SK-N-SH treated with all-trans-retinoic acid at 6 μM for 48 hours (cell line): Measurements from ENCODE around the gene IP6K3.
A peak's percentile ranks its signal among the peaks of the same experiment; 100 is the strongest.

ENCODE experiments used
- ATAC-seq: fragments of 200-7000 bp; cut with Tn5 transposase; 3 replicates; pipeline ENCODE4 v1.9.1; 2020; ENCODE audit warnings: mild to moderate bottlenecking, moderate library complexity
- ARNTL ChIP-seq: fragments of 450-650 bp; formaldehyde crosslinking; IDR thresholded peaks from 2 replicates; pipeline ENCODE4 v1.5.0; 2020; ENCODE audit warnings: low read depth, mild to moderate bottlenecking, moderate library complexity, borderline replicate concordance
- BACH2 ChIP-seq: fragments of 250-450 bp; sonication (Bioruptor Pico); IDR thresholded peaks from 2 replicates; pipeline ENCODE4 v1.9.0; 2021; ENCODE audit warnings: mild to moderate bottlenecking, borderline replicate concordance
- CREB5 ChIP-seq: fragments of 250-450 bp; sonication (Bioruptor Pico); IDR thresholded peaks from 2 replicates; pipeline ENCODE4 v1.5.1; 2020; ENCODE audit warnings: low read depth, mild to moderate bottlenecking, moderate library complexity
- CSDC2 ChIP-seq: fragments of 250-450 bp; sonication (Bioruptor Pico); IDR thresholded peaks from 2 replicates; pipeline ENCODE4 v1.5.0; 2020; ENCODE audit warnings: mild to moderate bottlenecking, moderate library complexity
- CSRNP3 ChIP-seq: fragments of 250-450 bp; sonication (Bioruptor Pico); IDR thresholded peaks from 2 replicates; pipeline ENCODE4 v1.5.1; 2021; ENCODE audit warnings: mild to moderate bottlenecking, moderate library complexity
- ESRRG ChIP-seq: fragments of 250-450 bp; sonication (Bioruptor Pico); IDR thresholded peaks from 2 replicates; pipeline ENCODE4 v1.6.1; 2021; ENCODE audit warnings: mild to moderate bottlenecking
- GLIS3 ChIP-seq: fragments of 250-450 bp; sonication (Bioruptor Pico); IDR thresholded peaks from 2 replicates; pipeline ENCODE4 v1.5.0; 2020; ENCODE audit warnings: mild to moderate bottlenecking, moderate library complexity
- ISL1 ChIP-seq: fragments of 250-450 bp; sonication (Bioruptor Pico); IDR thresholded peaks from 2 replicates; pipeline ENCODE4 v2.1.2; 2022; ENCODE audit warnings: mild to moderate bottlenecking, moderate library complexity
- OSR1 ChIP-seq: fragments of 250-450 bp; sonication (Bioruptor Pico); IDR thresholded peaks from 2 replicates; pipeline ENCODE4 v1.8.0; 2022; ENCODE audit warnings: moderate library complexity, mild to moderate bottlenecking, inconsistent platforms
- PATZ1 ChIP-seq: fragments of 250-450 bp; sonication (Bioruptor Pico); IDR thresholded peaks from 2 replicates; pipeline ENCODE4 v1.8.0; 2020; ENCODE audit warnings: mild to moderate bottlenecking, moderate library complexity, borderline replicate concordance
- POU6F1 ChIP-seq: fragments of 250-450 bp; sonication (Bioruptor Pico); IDR thresholded peaks from 2 replicates; pipeline ENCODE4 v1.8.0; 2021; ENCODE audit warnings: low read depth, mild to moderate bottlenecking, moderate library complexity, borderline replicate concordance
- PPARA ChIP-seq: fragments of 250-450 bp; sonication (Bioruptor Pico); IDR thresholded peaks from 2 replicates; pipeline ENCODE4 v1.5.0; 2020; ENCODE audit warnings: mild to moderate bottlenecking, borderline replicate concordance
- TCF4 ChIP-seq: fragments of 250-450 bp; sonication (Bioruptor Pico); IDR thresholded peaks from 2 replicates; pipeline ENCODE4 v1.8.0; 2021; ENCODE audit warnings: mild to moderate bottlenecking, moderate library complexity, borderline replicate concordance
- TSHZ2 ChIP-seq: fragments of 250-450 bp; sonication (Bioruptor Pico); IDR thresholded peaks from 2 replicates; pipeline ENCODE4 v1.5.0; 2020; ENCODE audit warnings: mild to moderate bottlenecking, moderate library complexity
- ZC3H10 ChIP-seq: fragments of 250-450 bp; sonication (Bioruptor Pico); IDR thresholded peaks from 2 replicates; pipeline ENCODE4 v1.5.1; 2021; ENCODE audit warnings: mild to moderate bottlenecking, moderate library complexity
- ZFP3 ChIP-seq: fragments of 250-450 bp; sonication (Bioruptor Pico); IDR thresholded peaks from 2 replicates; pipeline ENCODE4 v1.5.0; 2020; ENCODE audit warnings: mild to moderate bottlenecking, moderate library complexity
- ZFP30 ChIP-seq: fragments of 450-650 bp; formaldehyde crosslinking; IDR thresholded peaks from 2 replicates; pipeline ENCODE4 v1.5.0; 2022; ENCODE audit warnings: mild to moderate bottlenecking, moderate library complexity
- ZNF565 ChIP-seq: fragments of 450-650 bp; formaldehyde crosslinking; conservative IDR thresholded peaks from 2 replicates; pipeline ENCODE4 v1.5.0; 2020; ENCODE audit warnings: low read depth, mild to moderate bottlenecking, moderate library complexity
- ZNF70 ChIP-seq: fragments of 450-650 bp; formaldehyde crosslinking; IDR thresholded peaks from 2 replicates; pipeline ENCODE4 v1.5.0; 2020; ENCODE audit warnings: mild to moderate bottlenecking, moderate library complexity
- ZNF8 ChIP-seq: fragments of 450-650 bp; formaldehyde crosslinking; IDR thresholded peaks from 2 replicates; pipeline ENCODE4 v1.5.0; 2020; ENCODE audit warnings: mild to moderate bottlenecking, moderate library complexity

Gene IP6K3

DNA sequence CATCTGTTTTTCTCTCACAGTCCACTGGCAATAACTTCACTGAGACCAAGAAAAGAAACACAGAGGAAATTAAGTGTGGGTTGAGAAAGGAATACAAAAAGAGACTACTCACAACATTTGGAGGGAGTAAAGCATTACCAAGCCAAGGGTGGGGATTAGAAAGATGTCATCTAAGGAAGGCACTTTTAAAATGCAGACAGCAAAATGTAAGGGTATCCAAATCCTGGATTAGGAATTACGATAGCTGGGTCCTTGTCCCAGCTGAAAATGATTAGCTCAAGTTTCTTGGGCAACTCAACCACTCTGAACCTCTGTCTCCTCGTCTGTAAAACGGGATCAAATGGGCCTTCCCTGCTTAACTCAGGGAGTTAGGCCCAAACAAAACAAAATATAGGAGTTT, 40.0 kb upstream of the IP6K3 start:
- no peak for ATAC-seq
- no peak for TF ChIP-seq CSDC2 (CRISPR knock-in tag)
- TF ChIP-seq TCF4 (CRISPR knock-in tag): no peak

DNA sequence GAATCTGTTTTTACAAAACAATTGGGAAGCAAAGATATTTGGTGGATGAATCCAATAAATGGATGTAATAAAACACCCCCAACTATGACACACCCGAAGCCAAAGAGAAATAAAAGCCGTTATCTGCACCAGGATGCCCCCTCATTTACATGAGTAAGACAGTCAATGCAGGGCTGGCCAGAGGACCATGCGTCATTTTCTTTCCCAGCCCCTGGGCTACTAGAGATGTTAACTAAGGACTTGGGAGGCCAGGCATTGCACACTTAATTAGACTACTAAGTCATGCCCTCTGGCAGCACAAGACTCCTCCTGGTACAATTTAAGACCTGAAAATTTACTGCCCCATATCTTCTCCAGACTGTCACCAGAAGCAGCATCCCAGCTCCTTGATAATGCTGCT, 39.1 kb upstream of the IP6K3 start:
- TF ChIP-seq TCF4 (CRISPR knock-in tag): no peak
- TF ChIP-seq ZFP3 (CRISPR knock-in tag): 0 out of 2 replicates have a peak, but pooled peaks have one; percentile 12
- ATAC-seq: no peak

- no peak for ATAC-seq
- TF ChIP-seq PPARA (CRISPR knock-in tag) (no peak), PATZ1 (CRISPR knock-in tag) (no peak), ZFP30 (CRISPR knock-in tag) (no peak), GLIS3 (no peak), ZNF8 (CRISPR knock-in tag) (no peak), TSHZ2 (CRISPR knock-in tag) (no peak), ZFP3 (CRISPR knock-in tag) (no peak), CSDC2 (CRISPR knock-in tag) (no peak), ARNTL (CRISPR knock-in tag) (no peak), ZNF70 (CRISPR knock-in tag) (no peak), ZNF565 (CRISPR knock-in tag) (no peak), CREB5 (CRISPR knock-in tag) (no peak), ESRRG (CRISPR knock-in tag) (no peak), OSR1 (CRISPR knock-in tag) (no peak), ZC3H10 (CRISPR knock-in tag) (no peak)
Measured at GRCh38 chr6:33784787-33785186, 38.1 kb upstream of the IP6K3 start.

GRCh38 chr6:33783781-33784520, 37.2 kb upstream of the IP6K3 start:
- ATAC-seq: no peak
- TF ChIP-seq POU6F1 (CRISPR knock-in tag) (no peak), ZNF8 (CRISPR knock-in tag) (no peak), ARNTL (CRISPR knock-in tag) (no peak)
- TF ChIP-seq, all 23 proteins: peak for 0

DNA sequence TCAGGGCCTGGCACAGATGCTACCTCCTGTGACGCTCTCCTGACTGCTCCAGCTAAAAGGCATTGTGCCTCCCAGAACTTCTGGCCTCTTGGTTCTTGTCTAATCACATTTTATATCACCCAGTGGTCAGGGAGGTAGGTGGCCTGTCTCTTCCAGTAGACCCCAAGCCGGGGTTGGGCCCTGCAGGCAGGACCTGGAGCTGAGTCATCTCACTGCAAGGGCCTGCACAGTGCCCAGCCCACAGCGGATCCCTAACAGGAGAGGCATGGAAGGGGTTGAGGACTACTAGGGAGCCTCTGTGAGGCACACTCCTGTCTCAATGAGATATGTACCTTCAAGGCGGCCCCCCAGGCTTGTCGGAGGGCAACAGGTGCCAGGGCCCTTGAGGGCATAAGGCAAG, 35.9 kb upstream of the IP6K3 start:
- ATAC-seq: no peak
- no peak for TF ChIP-seq ISL1 (CRISPR knock-in tag)
- no peak for TF ChIP-seq BACH2 (CRISPR knock-in tag)
- TF ChIP-seq OSR1 (CRISPR knock-in tag): no peak
- no peak for TF ChIP-seq GLIS3
- no peak for TF ChIP-seq ZFP3 (CRISPR knock-in tag)
- TF ChIP-seq TCF4 (CRISPR knock-in tag): no peak
- no peak for TF ChIP-seq ARNTL (CRISPR knock-in tag)
- no peak for TF ChIP-seq ZNF70 (CRISPR knock-in tag)
- TF ChIP-seq PPARA (CRISPR knock-in tag): no peak
- no peak for TF ChIP-seq ZFP30 (CRISPR knock-in tag)
- no peak for TF ChIP-seq CSRNP3 (CRISPR knock-in tag)
- TF ChIP-seq, all 23 proteins: peak for 0
